Activated CD8-positive, alpha-beta T cell treated with anti-CD3 and anti-CD28 coated beads for 36 hours (primary cell): ENCODE data around the gene ORC4. TPM values are rescaled to one million over a fixed set of nuclear protein-coding genes. Genes with fewer than 3 reads are reported as not detected.
"Not testable (repeated sequence)": the region's sequence is repeated elsewhere in the genome, so short reads cannot be mapped to it uniquely, and the experiment has no call there.

ENCODE experiments used
- ATAC-seq: fragments of 200-7000 bp; cut with Tn5 transposase; one replicate; pipeline ENCODE4 v1.10.0; 2021; ENCODE audit warnings: mild to moderate bottlenecking, moderate library complexity
- CTCF ChIA-PET: fragments of 350-600 bp; sonication (Branson Sonifier 250); formaldehyde crosslinking; loops from one replicate; lab custom pipeline; 2021; ENCODE audit warnings: antibody characterized with exemption; lab: Charles Lee
- POLR2A ChIA-PET: fragments of 350-600 bp; sonication (Branson Sonifier 250); formaldehyde crosslinking; loops from one replicate; lab custom pipeline; 2021; ENCODE audit warnings: antibody characterized with exemption; lab: Charles Lee
- DNase-seq: peaks from one replicate; pipeline ENCODE4 v3.0.0-alpha.2; 2020
- H3K27ac Mint-ChIP-seq: one replicate; pipeline ENCODE4 v1.8.0; 2021; ENCODE audit warnings: mild to moderate bottlenecking, mixed read lengths
- H3K27me3 Mint-ChIP-seq: one replicate; pipeline ENCODE4 v1.8.0; 2021; ENCODE audit warnings: mixed read lengths
- H3K36me3 Mint-ChIP-seq: one replicate; pipeline ENCODE4 v1.8.0; 2021; ENCODE audit warnings: low read depth, mixed read lengths
- H3K4me1 Mint-ChIP-seq: one replicate; pipeline ENCODE4 v1.8.0; 2021; ENCODE audit warnings: low read depth, mixed read lengths
- H3K4me3 Mint-ChIP-seq: one replicate; pipeline ENCODE4 v1.8.0; 2021; ENCODE audit warnings: mild to moderate bottlenecking, moderate library complexity, mixed read lengths
- H3K9me3 Mint-ChIP-seq: one replicate; pipeline ENCODE4 v1.8.0; 2021; ENCODE audit warnings: mixed read lengths
- CTCF ChIP-seq: fragments of 200-600 bp; IDR thresholded peaks from one replicate; pipeline ENCODE4 v1.8.0; 2022; ENCODE audit warnings: antibody characterized with exemption, mild to moderate bottlenecking
- intact Hi-C: fragments of 100-400 bp; cut with micrococcal nuclease; formaldehyde crosslinking; loops from one replicate; pipeline ENCODE4 v1.10.0; 2022
- total RNA-seq, 2 experiments: library from RNA; stranded (reverse); gene quantifications; one replicate each; pipeline ENCODE4 v1.2.3, GENCODE V29; 2021

The ORC4 gene
- total RNA-seq, 2 experiments from 2014 or later: 31.1 to 33.0 TPM

DNA sequence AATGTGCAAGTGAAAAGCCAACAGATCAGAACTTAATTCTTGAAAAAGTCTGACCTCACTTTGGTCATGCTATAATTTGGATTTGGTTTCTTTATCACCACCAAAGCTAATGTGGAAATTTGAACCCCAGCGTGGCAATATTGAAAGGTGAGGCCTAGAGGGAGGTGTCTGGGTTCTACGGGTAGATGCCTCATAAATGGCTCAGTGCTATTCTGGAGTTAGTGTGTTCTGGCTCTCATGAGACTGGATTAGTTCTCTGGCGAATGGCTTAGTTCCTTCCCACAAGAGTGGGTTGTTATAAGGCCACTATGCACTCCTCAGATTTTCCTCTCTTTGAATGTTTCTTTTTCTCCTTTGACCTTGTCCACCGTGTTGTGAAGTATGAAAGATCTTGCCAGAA, 22.3 kb downstream of the ORC4 start:
- TF ChIP-seq CTCF: no peak
- DNase-seq (no peak), ATAC-seq (no peak)
- Mint-ChIP-seq H3K27ac (no peak overlapping the region), H3K9me3 (peaks cover 25% of the 10 kb centered on the region), H3K36me3 (peaks cover 40% of the 10 kb centered on the region), H3K4me3 (no peak overlapping the region), H3K27me3 (no peaks in the 10 kb centered on the region), H3K4me1 (peaks cover 38% of the 10 kb centered on the region)
- POLR2A ChIA-PET: no interaction called here
- intact Hi-C loops: no loop called here
- CTCF ChIA-PET: interaction anchor here (1.3 to 1.7 kb wide), 2 partner anchors 8 to 1019 kb away, joined by 6 read pairs; no protein-coding TSS in a partner anchor

DNA sequence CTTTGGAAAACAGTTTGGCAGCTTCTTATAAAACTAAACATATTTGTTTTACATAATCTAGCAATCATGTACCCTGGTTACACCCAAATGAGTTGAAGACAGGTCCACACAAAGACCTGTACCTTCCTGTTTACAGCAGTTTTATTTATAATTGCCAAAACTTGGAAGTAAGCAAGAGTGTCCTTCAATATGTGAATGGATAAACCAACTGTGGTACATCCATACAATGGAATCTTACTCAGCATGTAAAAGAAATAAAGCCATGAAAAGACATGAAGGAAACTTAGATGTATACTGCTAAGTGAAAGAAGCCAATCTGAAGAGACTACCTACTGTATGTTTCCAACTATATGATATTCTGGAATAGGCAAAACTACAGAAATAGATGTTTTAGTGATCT, 23.7 kb downstream of the ORC4 start:
- TF ChIP-seq CTCF: no peak
- peaks cover 41% of the 10 kb centered on the region for H3K4me1 Mint-ChIP-seq
- peaks cover 13% of the 10 kb centered on the region for H3K9me3 Mint-ChIP-seq
- no peaks in the 10 kb centered on the region for H3K27me3 Mint-ChIP-seq
- ChIA-PET POLR2A (no interaction called here), CTCF (no interaction called here)
- peaks cover 28% of the 10 kb centered on the region for H3K36me3 Mint-ChIP-seq
- H3K27ac Mint-ChIP-seq: no peak overlapping the region
- H3K4me3 Mint-ChIP-seq: no peak overlapping the region
- ATAC-seq: no peak
- intact Hi-C loops: no loop called here
- DNase-seq: no peak

- ATAC-seq, H3K27ac Mint-ChIP-seq, intact Hi-C loops, POLR2A ChIA-PET, H3K27me3 Mint-ChIP-seq, CTCF ChIA-PET, H3K4me3 Mint-ChIP-seq, DNase-seq, H3K9me3 Mint-ChIP-seq: not testable (repeated sequence)
- Mint-ChIP-seq H3K4me1 (peaks cover 32% of the 10 kb centered on the region), H3K36me3 (peaks cover 28% of the 10 kb centered on the region)
These were observed 25.6 kb downstream of the ORC4 start for GRCh38 chr2:147994965-147995364.

GRCh38 chr2:147989809-147990403, 30.6 kb downstream of the ORC4 start:
- H3K36me3 Mint-ChIP-seq: peaks cover 6% of the 10 kb centered on the region
- H3K27ac Mint-ChIP-seq: no peak overlapping the region
- intact Hi-C loops: loop anchor here (2.0 kb wide), 1 partner anchor 519 kb away; no protein-coding TSS in a partner anchor
- TF ChIP-seq CTCF: peak; percentile 89
- CTCF ChIA-PET: interaction anchor here (0.7 to 4.2 kb wide), 27 partner anchors 8 to 1000 kb away, joined by 3 to 40 read pairs (median 4); partner anchors contain the start of gene ORC4
- ATAC-seq (peak; percentile 64), DNase-seq (peak; percentile 47)
- H3K4me3 Mint-ChIP-seq: no peak overlapping the region
- H3K27me3 Mint-ChIP-seq: no peaks in the 10 kb centered on the region
- peaks cover 14% of the 10 kb centered on the region for H3K4me1 Mint-ChIP-seq
- POLR2A ChIA-PET: interaction anchor here (0.7 kb wide), 1 partner anchor 648 kb away, joined by 6 read pairs; no protein-coding TSS in a partner anchor
- H3K9me3 Mint-ChIP-seq: no peaks in the 10 kb centered on the region

DNA sequence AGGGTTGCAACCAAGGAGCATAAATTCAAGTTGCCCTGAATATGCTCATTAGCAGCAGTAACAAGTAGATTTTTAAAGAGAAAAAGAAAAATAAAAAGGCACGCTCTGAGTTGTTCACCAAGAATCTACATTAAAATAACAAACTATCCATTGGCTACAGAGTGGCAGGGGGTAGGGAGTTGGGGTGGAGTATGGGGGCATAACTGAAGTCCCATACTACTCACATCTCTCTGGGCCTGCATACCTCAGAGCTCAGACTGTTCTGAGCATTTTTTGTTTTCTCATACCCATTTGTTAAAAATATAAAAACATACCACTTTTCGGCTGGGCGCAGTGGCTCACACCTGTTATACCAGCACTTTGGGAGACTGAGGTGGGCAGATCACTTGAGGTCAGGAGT, 31.4 kb downstream of the ORC4 start:
- Mint-ChIP-seq H3K36me3 (peaks cover under 1% of the 10 kb centered on the region), H3K27ac (no peak overlapping the region), H3K4me1 (peaks cover 13% of the 10 kb centered on the region), H3K9me3 (no peaks in the 10 kb centered on the region), H3K27me3 (no peaks in the 10 kb centered on the region), H3K4me3 (no peak overlapping the region)
- ChIA-PET CTCF (interaction anchor here (1.3 to 4.2 kb wide), 12 partner anchors 9 to 1001 kb away, joined by 3 to 40 read pairs (median 6); no protein-coding TSS in a partner anchor), POLR2A (interaction anchor here (0.7 kb wide), 1 partner anchor 648 kb away, joined by 6 read pairs; no protein-coding TSS in a partner anchor)
- no peak for ATAC-seq
- intact Hi-C loops: no loop called here
- TF ChIP-seq CTCF: no peak
- no peak for DNase-seq
